ENCODE data around the gene PLEKHA7.

PLEKHA7 gene

DNA sequence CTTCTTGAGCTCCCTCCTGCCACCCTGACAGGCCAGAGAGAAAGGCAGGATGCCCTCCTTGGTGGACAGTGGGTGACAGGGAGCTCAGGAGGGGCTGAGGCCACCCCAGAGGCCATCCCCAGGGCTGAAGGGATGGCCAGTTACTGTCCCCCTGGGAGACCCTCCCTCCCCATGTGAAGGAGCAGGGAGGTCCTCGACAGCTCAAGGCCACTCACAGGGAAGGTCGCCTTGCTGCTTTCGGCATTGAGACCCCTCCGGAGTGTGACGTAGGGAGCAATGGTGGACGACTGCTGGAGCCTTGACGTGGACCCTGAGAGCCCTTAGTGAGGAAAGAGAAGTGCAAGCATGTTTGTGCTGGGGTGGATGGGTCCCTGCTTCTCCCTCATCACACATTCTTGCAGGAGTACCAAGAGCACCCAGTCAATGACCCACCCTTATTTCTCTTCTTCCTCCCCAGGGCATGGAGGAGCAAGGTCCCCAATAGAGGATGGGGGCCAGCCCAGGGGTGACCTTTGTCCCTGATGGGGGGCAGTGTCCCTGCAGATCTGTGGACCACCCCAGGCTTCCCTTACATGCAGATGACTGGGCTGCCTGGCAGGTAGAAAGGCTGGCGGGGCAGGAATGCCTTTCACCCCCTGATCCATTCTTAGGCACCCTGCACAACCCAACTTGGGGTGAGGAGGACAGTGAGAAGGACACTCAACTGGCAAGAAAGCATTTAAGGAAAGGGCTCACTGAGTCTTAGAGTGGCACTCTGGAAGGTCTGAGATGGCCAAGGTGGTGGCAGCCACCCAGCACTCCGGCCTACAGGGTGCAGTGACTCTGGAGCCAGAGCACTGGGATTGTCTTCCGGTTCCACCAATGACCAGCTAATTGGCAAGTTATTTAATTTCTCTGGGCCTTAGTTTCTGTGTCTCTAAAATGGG is 224.4 kb downstream of the PLEKHA7 start:
- Histone ChIP-seq H3K36me3 (ENCODE audit: control insufficient read depth, insufficient read depth, low read length) (peaks cover 1% of the 10 kb centered on the region), H3K4me3 (ENCODE audit: low read length) (no peak overlapping the region), H3K4me1 (ENCODE audit: control insufficient read depth, insufficient read depth, low read length) (peaks cover 21% of the 10 kb centered on the region), H3K9ac (ENCODE audit: low read length) (no peak overlapping the region), H3K27me3 (ENCODE audit: control insufficient read depth, insufficient read depth, low read length) (no peaks in the 10 kb centered on the region), H3K9me3 (ENCODE audit: control insufficient read depth, low read length) (no peaks in the 10 kb centered on the region)

DNA sequence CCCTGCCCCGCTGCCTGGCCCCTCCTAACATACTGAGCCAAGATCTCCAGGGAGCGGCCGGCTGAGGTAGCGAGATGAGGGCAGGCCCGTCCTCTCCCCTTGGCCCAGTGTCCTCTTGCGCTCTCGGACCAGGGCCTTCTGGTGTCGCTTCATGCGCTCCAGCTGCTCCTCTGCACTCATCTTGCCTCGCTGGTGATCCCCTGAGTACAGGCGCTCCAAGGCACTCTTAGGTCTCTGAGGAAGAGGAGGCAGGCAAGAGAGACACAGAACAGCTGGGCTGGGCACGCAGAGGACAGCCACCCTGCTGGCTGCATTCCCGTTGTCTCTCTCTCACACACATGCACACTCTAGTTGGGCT is 225.2 kb downstream of the PLEKHA7 start:
- Histone ChIP-seq H3K27me3 (ENCODE audit: control insufficient read depth, insufficient read depth, low read length) (no peaks in the 10 kb centered on the region), H3K4me3 (ENCODE audit: low read length) (no peak overlapping the region), H3K4me1 (ENCODE audit: control insufficient read depth, insufficient read depth, low read length) (peaks cover 21% of the 10 kb centered on the region), H3K9me3 (ENCODE audit: control insufficient read depth, low read length) (no peaks in the 10 kb centered on the region), H3K36me3 (ENCODE audit: control insufficient read depth, insufficient read depth, low read length) (no peaks in the 10 kb centered on the region), H3K9ac (ENCODE audit: low read length) (no peak overlapping the region)

DNA sequence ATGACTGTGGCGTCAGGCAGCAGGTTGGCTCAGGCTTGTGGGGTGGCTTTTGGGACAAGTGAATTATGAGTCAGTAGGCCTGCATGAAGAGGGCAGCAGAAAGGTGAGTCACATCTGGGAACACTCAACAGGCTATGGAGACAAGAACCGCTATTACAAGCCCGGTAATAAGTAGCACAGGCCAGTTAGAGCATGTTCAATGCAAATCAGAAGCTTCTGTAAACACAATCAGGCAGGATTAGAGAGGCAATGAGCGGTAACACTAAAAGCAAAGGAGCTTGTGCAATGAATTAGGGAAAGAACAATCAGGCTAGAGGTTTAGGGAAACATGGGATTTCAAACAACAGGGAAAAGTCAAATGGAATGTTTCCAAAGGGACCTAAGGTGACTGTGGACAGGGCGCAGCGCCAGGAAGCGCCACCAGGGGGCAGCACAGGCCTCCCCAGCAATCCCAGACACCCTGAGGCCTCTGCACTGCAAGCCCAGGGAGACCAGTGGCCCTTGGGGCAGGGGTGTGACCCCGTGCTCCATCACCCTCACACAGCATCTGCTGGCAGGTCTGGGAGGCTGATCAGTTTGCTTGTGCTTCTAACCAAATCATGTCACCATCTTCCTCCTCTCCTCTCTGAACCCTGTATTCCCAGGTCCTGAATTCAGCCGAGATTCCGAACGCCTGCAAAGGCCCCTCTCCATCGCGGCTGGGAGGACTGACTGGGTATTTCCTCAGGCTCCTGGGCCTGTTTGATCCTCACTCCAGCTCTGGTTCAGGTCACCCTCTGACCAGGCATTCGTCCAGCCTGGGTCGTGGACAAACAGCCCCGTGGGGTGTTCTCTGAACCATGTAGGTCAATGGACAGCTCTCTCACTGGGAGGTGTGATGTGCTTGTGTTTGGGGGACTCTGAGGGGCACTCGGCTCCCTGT is 225.8 kb downstream of the PLEKHA7 start:
- Histone ChIP-seq H3K4me3 (ENCODE audit: low read length) (no peak overlapping the region), H3K9me3 (ENCODE audit: control insufficient read depth, low read length) (no peaks in the 10 kb centered on the region), H3K4me1 (ENCODE audit: control insufficient read depth, insufficient read depth, low read length) (peaks cover 21% of the 10 kb centered on the region), H3K36me3 (ENCODE audit: control insufficient read depth, insufficient read depth, low read length) (no peaks in the 10 kb centered on the region), H3K9ac (ENCODE audit: low read length) (no peak overlapping the region), H3K27me3 (ENCODE audit: control insufficient read depth, insufficient read depth, low read length) (no peaks in the 10 kb centered on the region)

DNA sequence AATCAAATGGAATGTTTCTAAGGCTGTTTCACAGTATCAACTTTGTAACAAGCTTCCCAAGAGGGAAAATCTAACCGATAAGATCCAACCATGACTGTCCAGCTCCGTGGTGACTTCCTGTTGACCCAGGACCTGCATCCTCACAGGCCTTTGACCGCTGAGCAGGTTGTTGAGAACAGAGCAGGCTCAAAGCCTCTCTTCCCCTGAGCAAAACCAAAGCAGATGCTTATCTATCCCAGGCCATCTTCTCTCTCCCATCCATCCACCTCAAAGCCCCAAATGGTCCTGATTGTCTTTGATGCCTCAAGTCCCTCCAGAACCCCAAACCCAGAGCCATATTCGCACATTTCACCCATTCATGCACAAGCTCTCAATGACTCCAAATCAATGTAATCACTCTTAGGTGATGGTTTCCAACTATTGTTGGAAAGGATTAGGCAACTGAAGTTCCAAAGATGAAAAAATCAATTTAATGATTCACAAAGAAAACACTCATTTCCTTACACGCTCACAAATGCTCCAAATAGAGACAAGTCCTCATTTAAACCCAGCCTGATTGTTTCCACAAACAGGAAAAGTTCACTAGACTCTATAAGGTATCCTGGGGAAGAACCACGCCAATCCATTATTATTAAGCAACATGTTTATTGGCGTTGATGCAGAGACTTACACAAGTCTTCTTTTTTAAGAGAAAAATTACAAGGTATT is 227.0 kb downstream of the PLEKHA7 start:
- peaks cover 1% of the 10 kb centered on the region for H3K36me3 ChIP-seq (ENCODE audit: control insufficient read depth, insufficient read depth, low read length)
- H3K4me3 ChIP-seq (ENCODE audit: low read length), result no peak overlapping the region
- H3K9me3 ChIP-seq (ENCODE audit: control insufficient read depth, low read length), result no peaks in the 10 kb centered on the region
- no peaks in the 10 kb centered on the region for H3K27me3 ChIP-seq (ENCODE audit: control insufficient read depth, insufficient read depth, low read length)
- H3K4me1 ChIP-seq (ENCODE audit: control insufficient read depth, insufficient read depth, low read length), result peaks cover 21% of the 10 kb centered on the region
- no peak overlapping the region for H3K9ac ChIP-seq (ENCODE audit: low read length)

DNA sequence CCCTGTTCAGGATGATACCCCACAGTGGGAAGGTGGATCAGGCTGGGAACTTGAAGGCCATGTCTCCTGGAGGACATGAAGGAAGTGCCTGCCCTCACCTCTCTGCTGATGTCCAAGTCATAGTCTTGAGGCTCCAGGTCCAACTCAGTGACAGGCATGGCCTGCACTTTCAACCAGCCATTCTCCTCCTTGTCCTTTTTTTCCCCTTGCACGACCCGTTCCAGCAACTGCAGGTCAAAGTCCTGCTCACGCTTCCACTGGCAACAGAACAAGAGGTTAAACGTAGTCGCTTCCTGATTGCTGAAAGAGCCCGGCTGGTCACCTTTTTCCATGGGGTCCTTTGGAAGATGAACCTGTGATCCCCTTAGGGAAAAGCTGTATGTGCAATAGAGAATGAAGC is 228.1 kb downstream of the PLEKHA7 start:
- peaks cover 5% of the 10 kb centered on the region for H3K36me3 ChIP-seq (ENCODE audit: control insufficient read depth, insufficient read depth, low read length)

DNA sequence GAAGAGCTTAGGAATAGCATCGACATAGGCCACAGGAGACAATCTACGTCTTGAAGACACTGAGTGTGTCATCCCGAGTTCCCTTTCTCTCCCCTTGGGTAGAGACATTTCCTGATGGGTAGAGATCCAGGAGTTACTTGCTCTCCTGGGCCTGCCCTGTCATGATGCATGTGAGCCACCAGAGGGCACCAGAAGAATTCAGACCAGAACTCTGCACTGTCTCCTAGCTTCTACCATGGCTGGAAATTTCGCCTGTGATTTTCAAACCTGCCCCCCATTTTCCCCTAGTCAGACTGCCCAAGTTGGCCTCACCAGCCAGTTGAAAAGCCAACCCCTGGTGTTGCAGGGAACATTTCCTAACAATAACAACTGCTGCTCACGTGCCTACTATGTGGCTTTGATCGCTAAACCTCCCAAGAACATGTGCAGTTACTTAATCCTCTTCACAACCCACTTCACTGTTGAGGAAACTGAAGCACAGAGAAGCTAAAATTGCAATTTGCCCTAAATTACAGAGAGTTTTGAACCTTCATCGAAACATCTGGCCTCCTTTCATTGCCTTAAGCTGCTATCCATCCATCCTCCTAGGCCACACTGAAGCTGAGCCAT is 228.6 kb downstream of the PLEKHA7 start:
- H3K4me1 ChIP-seq (ENCODE audit: control insufficient read depth, insufficient read depth, low read length), result peaks cover 21% of the 10 kb centered on the region
- peaks cover 5% of the 10 kb centered on the region for H3K36me3 ChIP-seq (ENCODE audit: control insufficient read depth, insufficient read depth, low read length)
- no peaks in the 10 kb centered on the region for H3K27me3 ChIP-seq (ENCODE audit: control insufficient read depth, insufficient read depth, low read length)
- H3K9ac ChIP-seq (ENCODE audit: low read length), result no peak overlapping the region
- no peak overlapping the region for H3K4me3 ChIP-seq (ENCODE audit: low read length)
- H3K9me3 ChIP-seq (ENCODE audit: control insufficient read depth, low read length), result no peaks in the 10 kb centered on the region

More for the DNA sequence above, 228.1 kb downstream of the PLEKHA7 start:
- H3K27me3 ChIP-seq (ENCODE audit: control insufficient read depth, insufficient read depth, low read length), result no peaks in the 10 kb centered on the region
- no peak overlapping the region for H3K4me3 ChIP-seq (ENCODE audit: low read length)
- no peaks in the 10 kb centered on the region for H3K9me3 ChIP-seq (ENCODE audit: control insufficient read depth, low read length)
- peaks cover 21% of the 10 kb centered on the region for H3K4me1 ChIP-seq (ENCODE audit: control insufficient read depth, insufficient read depth, low read length)
- H3K9ac ChIP-seq (ENCODE audit: low read length), result no peak overlapping the region

DNA sequence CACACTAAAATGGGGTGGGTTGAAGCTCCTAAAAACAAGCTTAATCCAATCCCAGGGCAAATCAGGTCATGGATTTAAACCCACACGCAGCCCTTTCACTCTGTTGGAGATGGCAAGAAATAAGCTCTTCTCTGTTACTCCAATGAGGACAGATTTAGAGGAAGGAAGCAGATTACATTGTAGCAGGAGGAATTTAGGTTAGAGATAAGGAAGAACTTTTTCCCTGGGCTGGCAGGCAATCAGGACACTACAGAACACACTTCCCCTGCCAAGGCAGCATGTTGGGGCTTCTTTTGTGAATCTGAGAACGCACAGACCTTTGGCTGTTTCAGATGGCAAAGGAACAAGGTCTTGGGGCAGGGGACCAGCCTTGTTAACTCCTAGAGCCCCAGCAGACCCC is 229.5 kb downstream of the PLEKHA7 start:
- Histone ChIP-seq H3K9ac (ENCODE audit: low read length) (no peak overlapping the region), H3K27me3 (ENCODE audit: control insufficient read depth, insufficient read depth, low read length) (no peaks in the 10 kb centered on the region), H3K36me3 (ENCODE audit: control insufficient read depth, insufficient read depth, low read length) (peaks cover 5% of the 10 kb centered on the region), H3K9me3 (ENCODE audit: control insufficient read depth, low read length) (no peaks in the 10 kb centered on the region), H3K4me1 (ENCODE audit: control insufficient read depth, insufficient read depth, low read length) (peaks cover 25% of the 10 kb centered on the region), H3K4me3 (ENCODE audit: low read length) (no peak overlapping the region)

DNA sequence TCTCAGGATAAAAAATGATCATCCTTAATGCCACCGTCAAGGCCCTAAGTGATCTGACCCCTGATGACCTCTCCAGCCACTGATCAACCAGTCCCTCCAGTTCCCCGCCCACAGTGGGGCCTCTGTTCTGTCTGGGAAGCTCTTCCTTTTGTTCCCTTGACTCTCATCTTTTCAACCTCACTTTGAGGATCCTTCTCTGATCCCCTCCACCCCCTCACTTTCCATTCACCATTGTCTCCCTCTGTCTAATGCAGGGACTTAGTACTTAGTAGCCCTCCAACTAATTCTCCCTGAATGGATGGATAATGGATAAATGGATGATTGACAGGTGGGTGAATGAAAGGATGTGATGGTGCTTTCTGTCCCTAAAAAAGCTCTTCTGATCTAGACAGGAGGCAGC is 230.1 kb downstream of the PLEKHA7 start:
- H3K36me3 ChIP-seq (ENCODE audit: control insufficient read depth, insufficient read depth, low read length), result peaks cover 5% of the 10 kb centered on the region
- peaks cover 31% of the 10 kb centered on the region for H3K4me1 ChIP-seq (ENCODE audit: control insufficient read depth, insufficient read depth, low read length)
- H3K4me3 ChIP-seq (ENCODE audit: low read length), result no peak overlapping the region
- H3K9me3 ChIP-seq (ENCODE audit: control insufficient read depth, low read length), result no peaks in the 10 kb centered on the region
- no peaks in the 10 kb centered on the region for H3K27me3 ChIP-seq (ENCODE audit: control insufficient read depth, insufficient read depth, low read length)
- H3K9ac ChIP-seq (ENCODE audit: low read length), result no peak overlapping the region

DNA sequence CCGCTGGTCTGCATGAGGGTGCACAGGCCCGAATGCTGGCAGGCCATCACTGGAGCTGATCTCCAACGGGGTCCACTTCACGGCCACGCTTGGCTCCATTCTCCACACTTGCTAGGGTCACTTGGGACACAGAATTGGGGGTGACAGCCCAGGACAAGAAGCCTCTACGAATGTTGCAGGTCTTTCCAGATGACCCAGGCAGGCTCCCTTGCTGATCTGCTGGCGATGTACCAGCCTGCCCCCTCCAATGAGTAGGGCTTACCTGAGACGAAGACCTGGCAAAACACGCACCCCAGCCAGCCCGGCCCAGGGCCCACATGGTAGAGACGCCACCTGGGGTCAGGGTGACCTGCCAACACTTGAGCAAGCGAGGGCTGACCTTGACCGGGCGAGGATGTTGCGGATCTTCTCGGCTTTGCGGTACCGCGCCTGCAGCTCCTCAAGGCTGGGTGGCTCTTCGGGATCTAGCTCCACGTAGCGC is 230.9 kb downstream of the PLEKHA7 start:
- H3K4me3 ChIP-seq (ENCODE audit: low read length), result no peak overlapping the region
- no peak overlapping the region for H3K9ac ChIP-seq (ENCODE audit: low read length)
- peaks cover 30% of the 10 kb centered on the region for H3K4me1 ChIP-seq (ENCODE audit: control insufficient read depth, insufficient read depth, low read length)
- H3K27me3 ChIP-seq (ENCODE audit: control insufficient read depth, insufficient read depth, low read length), result no peaks in the 10 kb centered on the region
- peaks cover 5% of the 10 kb centered on the region for H3K36me3 ChIP-seq (ENCODE audit: control insufficient read depth, insufficient read depth, low read length)
- H3K9me3 ChIP-seq (ENCODE audit: control insufficient read depth, low read length), result no peaks in the 10 kb centered on the region

DNA sequence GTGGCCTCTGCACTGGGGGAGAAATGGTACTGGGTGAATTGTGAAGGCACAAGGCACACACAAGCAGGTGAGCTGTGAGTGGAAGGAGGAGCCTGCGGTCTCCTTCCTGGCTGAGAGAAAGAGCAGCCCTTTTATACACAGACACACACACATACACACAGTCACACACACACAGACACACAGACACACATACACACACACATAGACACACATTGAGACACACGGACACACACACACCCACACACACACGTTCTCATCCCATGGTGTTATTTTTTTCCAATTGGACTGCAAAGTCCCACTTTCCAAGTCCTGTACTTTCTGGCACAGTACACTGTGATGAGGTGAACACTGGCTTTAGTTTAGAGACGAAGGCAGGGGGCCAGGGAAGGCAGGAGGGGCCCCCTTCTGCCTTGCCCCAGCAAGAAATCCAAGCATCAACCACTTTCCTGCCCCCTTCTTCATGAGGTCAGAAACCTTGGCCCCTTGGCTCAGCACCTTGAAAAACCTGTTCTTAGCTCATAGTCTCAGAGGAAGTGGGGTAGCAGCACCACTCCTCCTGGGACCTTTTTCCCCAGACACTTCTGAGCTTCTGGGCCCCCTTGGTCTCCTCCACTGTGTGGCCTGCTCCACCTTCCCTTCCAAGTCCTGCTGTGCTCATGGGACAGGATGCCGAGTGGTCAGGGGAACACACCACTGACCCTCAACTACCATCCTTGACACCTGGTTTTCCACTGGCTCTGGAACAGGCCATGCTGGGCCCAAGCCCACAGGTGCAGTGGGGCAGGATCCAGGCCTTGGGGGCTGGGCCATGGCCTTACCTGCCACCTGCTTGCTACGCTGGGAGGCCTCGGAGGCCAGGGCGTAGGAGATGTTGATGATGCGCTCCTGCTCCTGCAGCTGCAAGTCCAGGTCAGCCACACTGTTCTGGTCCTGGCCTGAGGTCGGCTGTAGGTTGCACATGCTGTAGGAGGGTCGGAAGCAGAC is 232.0 kb downstream of the PLEKHA7 start:
- Histone ChIP-seq H3K27me3 (ENCODE audit: control insufficient read depth, insufficient read depth, low read length) (no peaks in the 10 kb centered on the region), H3K4me1 (ENCODE audit: control insufficient read depth, insufficient read depth, low read length) (peaks cover 26% of the 10 kb centered on the region), H3K9me3 (ENCODE audit: control insufficient read depth, low read length) (no peaks in the 10 kb centered on the region), H3K4me3 (ENCODE audit: low read length) (no peak overlapping the region), H3K9ac (ENCODE audit: low read length) (no peak overlapping the region), H3K36me3 (ENCODE audit: control insufficient read depth, insufficient read depth, low read length) (peaks cover 5% of the 10 kb centered on the region)
